Chondrocyte (in vitro differentiated cells): Measurements from ENCODE around the gene ZNF627. TPM values are rescaled to one million over a fixed set of nuclear protein-coding genes. Genes with fewer than 3 reads are reported as not detected.
A peak's percentile ranks its signal among the peaks of the same experiment; 100 is the strongest.

Experiments
- DNase-seq: peaks from one replicate; pipeline ENCODE4 v3.0.0; 2021; ENCODE audit warnings: mixed read lengths, low spot score
- H3K27ac Mint-ChIP-seq: one replicate; pipeline ENCODE4 v1.8.0; 2021; ENCODE audit warnings: mild to moderate bottlenecking, moderate library complexity, mixed read lengths; ENCODE audit not compliant: unreplicated experiment
- H3K27me3 Mint-ChIP-seq: 2 replicates; pipeline ENCODE4 v1.8.0; 2021; ENCODE audit warnings: low read depth, mixed read lengths
- H3K36me3 Mint-ChIP-seq: 2 replicates; pipeline ENCODE4 v1.8.0; 2021; ENCODE audit warnings: low read depth, mixed read lengths
- H3K4me1 Mint-ChIP-seq: 2 replicates; pipeline ENCODE4 v1.8.0; 2021; ENCODE audit warnings: low read depth, mild to moderate bottlenecking, mixed read lengths
- H3K4me3 Mint-ChIP-seq: one replicate; pipeline ENCODE4 v1.8.0; 2021; ENCODE audit warnings: mild to moderate bottlenecking, moderate library complexity, mixed read lengths; ENCODE audit not compliant: unreplicated experiment
- H3K9me3 Mint-ChIP-seq: 2 replicates; pipeline ENCODE4 v1.8.0; 2021; ENCODE audit warnings: low read depth, mixed read lengths
- CTCF ChIP-seq: fragments of 200-600 bp; sonication (generic); IDR thresholded peaks from 2 replicates; pipeline ENCODE4 v1.5.0; 2021; ENCODE audit warnings: antibody characterized with exemption, mild to moderate bottlenecking, moderate library complexity
- long read RNA-seq: library from polyadenylated mRNA; stranded (forward); transcript quantifications from one replicate; pipeline ENCODE4 v2.0.0, GENCODE V29; 2021
- total RNA-seq: library from RNA; stranded (reverse); gene quantifications from 3 replicates; pipeline ENCODE4 v1.2.1, GENCODE V29; 2021

Gene ZNF627
- total RNA-seq, result 13.0 to 14.2 TPM (median 13.6 TPM) in 3 replicates
- long read RNA-seq, transcript ZNF627-201 (4 exons, 2,840 nt), result major isoform, 5 of 8 reads
- long read RNA-seq, partial matches to known transcripts, result 0 of 8 reads
- long read RNA-seq, other reads (novel, unspliced or antisense), result 3 of 8 reads

- H3K36me3 Mint-ChIP-seq, result peaks cover 1% of the 10 kb centered on the region
- TF ChIP-seq CTCF, result no peak
- peaks cover 38% of the 10 kb centered on the region for H3K4me1 Mint-ChIP-seq
- H3K4me3 Mint-ChIP-seq, result peak within 1 kb of the TSS; percentile 97
- peak within 1 kb of the TSS; percentile 98 for H3K27ac Mint-ChIP-seq
- peak; percentile 99 for DNase-seq
- no peaks in the 10 kb centered on the region for H3K9me3 Mint-ChIP-seq
- no peaks in the 10 kb centered on the region for H3K27me3 Mint-ChIP-seq
Observed at GRCh38 chr19:11597202-11598102, at the start of gene ZNF627. Gene ZNF627 (plus strand): TSS chr19:11597483. CDS start chr19:11597628, 145 bp downstream.

DNA sequence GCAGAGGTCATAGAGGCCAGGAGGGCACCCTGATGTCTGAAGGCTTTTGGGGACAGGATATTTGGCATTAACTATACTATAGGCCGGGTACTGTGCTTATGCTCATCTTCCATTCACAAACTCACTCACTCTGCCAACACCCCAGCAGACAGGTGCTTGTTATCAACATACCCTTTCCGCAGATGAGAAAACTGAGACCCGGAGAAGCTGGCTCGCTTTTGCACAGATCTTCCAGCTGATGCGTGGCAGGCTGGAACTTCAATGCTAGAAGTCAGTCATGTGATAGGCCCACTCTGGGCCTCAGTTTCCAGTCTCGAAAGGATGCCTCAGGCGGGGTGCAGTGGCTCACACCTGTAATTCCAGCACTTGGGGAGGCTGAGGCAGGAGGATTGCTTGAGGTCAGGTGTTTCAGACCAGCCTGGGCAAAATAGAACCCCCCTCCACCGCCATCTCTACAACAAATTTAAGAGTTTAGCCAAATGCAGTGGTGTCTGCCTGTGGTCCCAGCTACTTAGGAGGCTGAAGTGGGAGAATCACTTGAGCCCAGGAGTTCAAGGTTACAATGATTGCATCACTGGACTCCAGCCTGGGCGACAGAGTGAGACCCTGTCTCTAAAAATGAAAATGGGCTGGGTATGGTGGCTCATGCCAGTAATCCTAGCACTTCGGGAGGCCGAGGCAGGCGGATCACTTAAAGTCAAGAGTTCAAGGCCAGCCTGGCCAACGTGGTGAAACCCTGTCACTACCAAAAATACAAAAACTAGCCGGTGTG is 49.2 kb upstream of the ZNF627 start:
- no peak overlapping the region for H3K4me3 Mint-ChIP-seq
- TF ChIP-seq CTCF, result no peak
- H3K27me3 Mint-ChIP-seq, result no peaks in the 10 kb centered on the region
- peaks cover 12% of the 10 kb centered on the region for H3K36me3 Mint-ChIP-seq
- H3K4me1 Mint-ChIP-seq, result peaks cover 10% of the 10 kb centered on the region
- H3K27ac Mint-ChIP-seq, result no peak overlapping the region
- H3K9me3 Mint-ChIP-seq, result no peaks in the 10 kb centered on the region
- no peak for DNase-seq

GRCh38 chr19:11549386-11549953 is 47.8 kb upstream of the ZNF627 start:
- no peak overlapping the region for H3K27ac Mint-ChIP-seq
- no peak overlapping the region for H3K4me3 Mint-ChIP-seq
- no peaks in the 10 kb centered on the region for H3K9me3 Mint-ChIP-seq
- H3K36me3 Mint-ChIP-seq, result peaks cover 10% of the 10 kb centered on the region
- H3K27me3 Mint-ChIP-seq, result no peaks in the 10 kb centered on the region
- TF ChIP-seq CTCF, result no peak
- H3K4me1 Mint-ChIP-seq, result peaks cover 10% of the 10 kb centered on the region
- DNase-seq, result no peak

- Mint-ChIP-seq H3K4me3 (no peak overlapping the region), H3K36me3 (peaks cover 9% of the 10 kb centered on the region), H3K27ac (no peak overlapping the region), H3K27me3 (no peaks in the 10 kb centered on the region), H3K4me1 (peaks cover 8% of the 10 kb centered on the region), H3K9me3 (no peaks in the 10 kb centered on the region)
- no peak for TF ChIP-seq CTCF
- DNase-seq, result no peak
Observed at GRCh38 chr19:11550265-11550664, 47.0 kb upstream of the ZNF627 start.
